Fibroblast of pulmonary artery (primary cell): ENCODE data around the gene GALK1.

ENCODE experiments used
- DNase-seq: peaks from one replicate; pipeline ENCODE4 v3.0.0-alpha.2; 2010; ENCODE audit warnings: low read depth
- H3K4me3 ChIP-seq: replicated peaks from 2 replicates; pipeline ENCODE4 v1.5.1; 2011; ENCODE audit warnings: low read depth, mild to moderate bottlenecking, control low read depth, low read length, moderate library complexity
- TF ChIP-seq, protein P1 (sequence below): IDR thresholded peaks from 2 replicates; pipeline ENCODE4 v1.5.1; 2011; ENCODE audit warnings: mild to moderate bottlenecking, control low read depth, low read length, inconsistent platforms; ENCODE audit errors: missing control alignments

GALK1 gene

DNA sequence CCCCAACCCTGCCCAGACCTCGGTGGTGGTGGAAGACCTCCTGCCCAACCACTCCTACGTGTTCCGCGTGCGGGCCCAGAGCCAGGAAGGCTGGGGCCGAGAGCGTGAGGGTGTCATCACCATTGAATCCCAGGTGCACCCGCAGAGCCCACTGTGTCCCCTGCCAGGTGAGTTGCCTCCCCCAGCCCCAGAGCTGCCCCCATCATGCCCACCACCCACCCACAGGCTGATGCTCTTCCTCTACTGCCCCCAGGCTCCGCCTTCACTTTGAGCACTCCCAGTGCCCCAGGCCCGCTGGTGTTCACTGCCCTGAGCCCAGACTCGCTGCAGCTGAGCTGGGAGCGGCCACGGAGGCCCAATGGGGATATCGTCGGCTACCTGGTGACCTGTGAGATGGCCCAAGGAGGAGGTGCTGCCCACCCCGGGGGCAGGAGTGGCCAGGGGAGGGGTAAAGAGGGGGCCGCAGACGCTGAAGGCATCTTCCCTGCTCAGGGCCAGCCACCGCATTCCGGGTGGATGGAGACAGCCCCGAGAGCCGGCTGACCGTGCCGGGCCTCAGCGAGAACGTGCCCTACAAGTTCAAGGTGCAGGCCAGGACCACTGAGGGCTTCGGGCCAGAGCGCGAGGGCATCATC lies 8.4 kb downstream of the GALK1 start:
- TF ChIP-seq, protein P1, sequence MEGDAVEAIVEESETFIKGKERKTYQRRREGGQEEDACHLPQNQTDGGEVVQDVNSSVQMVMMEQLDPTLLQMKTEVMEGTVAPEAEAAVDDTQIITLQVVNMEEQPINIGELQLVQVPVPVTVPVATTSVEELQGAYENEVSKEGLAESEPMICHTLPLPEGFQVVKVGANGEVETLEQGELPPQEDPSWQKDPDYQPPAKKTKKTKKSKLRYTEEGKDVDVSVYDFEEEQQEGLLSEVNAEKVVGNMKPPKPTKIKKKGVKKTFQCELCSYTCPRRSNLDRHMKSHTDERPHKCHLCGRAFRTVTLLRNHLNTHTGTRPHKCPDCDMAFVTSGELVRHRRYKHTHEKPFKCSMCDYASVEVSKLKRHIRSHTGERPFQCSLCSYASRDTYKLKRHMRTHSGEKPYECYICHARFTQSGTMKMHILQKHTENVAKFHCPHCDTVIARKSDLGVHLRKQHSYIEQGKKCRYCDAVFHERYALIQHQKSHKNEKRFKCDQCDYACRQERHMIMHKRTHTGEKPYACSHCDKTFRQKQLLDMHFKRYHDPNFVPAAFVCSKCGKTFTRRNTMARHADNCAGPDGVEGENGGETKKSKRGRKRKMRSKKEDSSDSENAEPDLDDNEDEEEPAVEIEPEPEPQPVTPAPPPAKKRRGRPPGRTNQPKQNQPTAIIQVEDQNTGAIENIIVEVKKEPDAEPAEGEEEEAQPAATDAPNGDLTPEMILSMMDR: no peak
- no peak overlapping the region for H3K4me3 ChIP-seq
- DNase-seq: no peak

GRCh38 chr17:75755990-75756389 lies 9.0 kb downstream of the GALK1 start:
- TF ChIP-seq, protein P1: no peak
- DNase-seq: no peak
- H3K4me3 ChIP-seq: no peak overlapping the region

GRCh38 chr17:75755205-75755901 lies 9.6 kb downstream of the GALK1 start:
- DNase-seq: no peak
- TF ChIP-seq, protein P1: no peak
- H3K4me3 ChIP-seq: no peak overlapping the region

GRCh38 chr17:75754378-75755204 lies 10.4 kb downstream of the GALK1 start:
- no peak overlapping the region for H3K4me3 ChIP-seq
- TF ChIP-seq, protein P1: no peak

DNA sequence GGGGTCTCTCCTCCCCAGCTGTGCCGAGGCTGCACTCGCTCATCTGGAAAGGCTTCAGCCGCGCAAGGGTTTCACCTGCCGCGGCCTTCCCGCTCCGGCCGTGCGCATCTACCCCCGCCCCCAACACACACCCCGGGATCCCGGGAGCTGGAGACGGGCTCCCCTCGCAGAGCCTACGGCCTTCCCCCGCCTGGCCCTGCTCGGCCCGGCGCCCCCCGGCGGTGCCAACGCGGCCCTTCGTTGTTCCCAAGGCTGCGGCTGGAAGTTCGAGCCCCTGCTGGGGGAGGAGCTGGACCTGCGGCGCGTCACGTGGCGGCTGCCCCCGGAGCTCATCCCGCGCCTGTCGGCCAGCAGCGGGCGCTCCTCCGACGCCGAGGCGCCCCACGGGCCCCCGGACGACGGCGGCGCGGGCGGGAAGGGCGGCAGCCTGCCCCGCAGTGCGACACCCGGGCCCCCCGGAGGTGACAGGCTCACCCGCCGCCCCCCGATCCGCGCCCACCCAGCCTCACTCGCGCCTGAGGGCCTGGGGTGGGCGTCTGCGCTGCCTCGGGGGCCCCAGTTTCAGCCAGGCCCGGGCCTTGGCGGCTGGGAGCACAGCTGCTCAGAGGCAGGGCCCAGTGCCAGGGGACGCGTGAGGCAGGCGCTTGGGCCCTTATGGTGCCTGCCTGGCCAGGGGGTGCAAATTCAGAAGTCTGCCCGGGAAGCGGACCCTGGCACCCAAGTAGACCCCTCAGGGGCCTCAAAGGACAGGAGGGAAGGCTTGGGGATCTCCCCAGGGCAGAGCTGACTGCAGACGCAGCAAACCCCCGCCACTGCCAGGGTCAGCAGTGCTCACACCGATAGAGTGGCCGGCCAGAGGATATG lies 11.2 kb downstream of the GALK1 start:
- DNase-seq: peak; percentile 71
- H3K4me3 ChIP-seq: peak overlapping the region; percentile 47
- TF ChIP-seq, protein P1: peak; percentile 12

More at GRCh38 chr17:75754378-75755204, 10.4 kb downstream of the GALK1 start:
- no peak for DNase-seq

- TF ChIP-seq, protein P1: no peak
- H3K4me3 ChIP-seq: peak overlapping the region; percentile 47
- DNase-seq: no peak
These were observed 12.0 kb downstream of the GALK1 start for GRCh38 chr17:75752802-75753513.
